Mammary epithelial cell (primary cell): ENCODE results near the gene ZC3H12A.

Experiments
- CTCF ChIP-seq, 2 donors: IDR thresholded peaks in 1 of 2; conservative IDR thresholded peaks in 1 of 2; 2 replicates each; pipeline ENCODE4 v1.5.1; 2011 to 2012; ENCODE audit warnings: inconsistent platforms in 2 of 2, low read length in 2 of 2, mild to moderate bottlenecking in 2 of 2, control low read depth in 1 of 2, low read depth in 1 of 2; ENCODE audit not compliant: insufficient read depth in 1 of 2; ENCODE audit errors: extremely low read depth in 1 of 2
- EZH2 ChIP-seq: IDR thresholded peaks from 2 replicates; pipeline ENCODE4 v1.6.1; 2012; ENCODE audit warnings: low read length, inconsistent platforms, borderline replicate concordance

GRCh38 chr1:37480125-37480466, 5.7 kb downstream of the ZC3H12A start:
- no peak for TF ChIP-seq CTCF (conservative IDR thresholded peaks at IDR 0.05 in 1 of 2, IDR thresholded peaks at IDR 0.05 in 1 of 2; ENCODE audit: extremely low read depth in 1 of 2, insufficient read depth in 1 of 2, low read depth in 1 of 2, low read length in 2 of 2)
- no peak for TF ChIP-seq EZH2
